ENCODE data around the gene DQX1.

The DQX1 gene

GRCh38 chr2:74552914-74553811 is 27.1 kb upstream of the DQX1 start:
- H3K4me2 ChIP-seq = peak overlapping the region; percentile 68 to 100 (median 98)
- H3K9ac ChIP-seq = peak overlapping the region; percentile 83 to 93 (median 86); a peak in 18 of 22 replicates
- peaks cover 32 to 41% (median 37%) of the 10 kb centered on the region in 11 experiments for H3K27me3 ChIP-seq
- peaks cover 0 to 56% (median 21%) of the 10 kb centered on the region in 11 experiments; a peak in 21 of 22 replicates for H3K36me3 ChIP-seq
- no peak for TF ChIP-seq Cebpa-rat (IDR thresholded peaks at IDR 0.05)
- H3K4me3 ChIP-seq = peak overlapping the region; percentile 78 to 97 (median 86); a peak in 19 of 20 replicates
- peaks cover 34 to 49% (median 43%) of the 10 kb centered on the region in 10 experiments for H3K4me1 ChIP-seq
- peak overlapping the region in 10 of 11 experiments; percentile 81 to 92 (median 83); a peak in 17 of 22 replicates for H3K27ac ChIP-seq
- peaks cover 19 to 26% (median 21%) of the 10 kb centered on the region in 11 experiments for H3K9me3 ChIP-seq (replicated peaks in 1 of 11)
- H4K20me1 ChIP-seq = peaks cover 0 to 23% (median 12%) of the 10 kb centered on the region in 11 experiments; a peak in 11 of 22 replicates

DNA sequence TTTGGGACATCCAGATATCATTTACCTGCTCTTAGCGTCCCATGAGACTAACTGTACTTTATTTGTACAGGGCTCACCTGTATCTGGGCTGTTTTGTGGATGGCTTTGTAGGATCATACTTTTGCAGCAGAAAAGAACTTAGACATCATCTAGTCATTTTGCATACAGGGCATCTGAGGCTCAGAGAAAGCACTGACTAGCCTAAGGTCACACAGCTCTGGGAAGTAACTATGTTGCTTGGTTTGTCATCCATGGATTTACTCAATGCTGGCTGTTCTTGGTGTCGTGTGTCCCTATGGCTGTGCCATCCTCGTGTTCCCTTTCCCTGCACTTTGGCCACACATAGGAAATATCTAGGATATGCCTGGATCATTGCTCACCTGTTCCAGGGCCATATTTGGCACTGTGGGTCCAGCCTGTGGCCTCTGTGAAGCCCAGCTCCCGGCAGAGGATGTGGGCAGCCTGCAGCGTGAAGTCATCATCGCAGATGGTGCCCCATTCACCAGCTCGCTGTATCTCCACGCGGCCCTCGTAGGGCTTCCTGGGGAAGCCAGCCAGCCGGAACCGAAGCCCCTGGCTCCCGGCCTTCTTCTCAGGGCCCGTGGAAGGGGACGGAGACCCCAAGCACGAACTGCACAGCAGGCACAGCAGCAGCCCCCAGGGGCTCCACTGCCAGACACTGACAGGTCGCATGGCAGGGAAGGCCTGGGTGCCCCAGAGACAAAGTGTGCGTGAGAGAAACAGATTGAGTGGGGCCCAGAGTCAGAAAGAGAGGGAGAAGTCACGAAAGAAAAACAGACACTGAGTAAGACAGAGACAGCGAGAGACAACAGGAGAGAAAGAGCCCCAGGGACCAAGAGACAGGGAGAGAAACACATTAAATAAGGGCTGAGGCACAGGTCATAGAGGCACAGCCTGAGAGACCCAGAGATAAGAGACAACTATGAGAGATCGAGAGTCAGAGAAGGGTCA is 26.2 kb upstream of the DQX1 start:
- H3K27ac ChIP-seq = peak overlapping the region in 8 of 11 experiments; percentile 6 to 92 (median 83); a peak in 13 of 22 replicates
- TF ChIP-seq Cebpa-rat (IDR thresholded peaks at IDR 0.05) = no peak
- H3K4me3 ChIP-seq = peak overlapping the region in 1 of 10 experiments; percentile 80; a peak in 1 of 20 replicates
- H3K4me2 ChIP-seq = peak overlapping the region; percentile 68 to 100 (median 98)
- H3K27me3 ChIP-seq = peaks cover 42 to 50% (median 46%) of the 10 kb centered on the region in 11 experiments
- H3K9ac ChIP-seq = peak overlapping the region in 8 of 11 experiments; percentile 10 to 60 (median 24); a peak in 11 of 22 replicates
- H3K9me3 ChIP-seq (replicated peaks in 1 of 11) = peaks cover 19 to 26% (median 22%) of the 10 kb centered on the region in 11 experiments
- H3K4me1 ChIP-seq = peaks cover 34 to 48% (median 40%) of the 10 kb centered on the region in 10 experiments
- peaks cover 0 to 22% (median 12%) of the 10 kb centered on the region in 11 experiments; a peak in 11 of 22 replicates for H4K20me1 ChIP-seq
- peaks cover 0 to 47% (median 20%) of the 10 kb centered on the region in 11 experiments; a peak in 21 of 22 replicates for H3K36me3 ChIP-seq

DNA sequence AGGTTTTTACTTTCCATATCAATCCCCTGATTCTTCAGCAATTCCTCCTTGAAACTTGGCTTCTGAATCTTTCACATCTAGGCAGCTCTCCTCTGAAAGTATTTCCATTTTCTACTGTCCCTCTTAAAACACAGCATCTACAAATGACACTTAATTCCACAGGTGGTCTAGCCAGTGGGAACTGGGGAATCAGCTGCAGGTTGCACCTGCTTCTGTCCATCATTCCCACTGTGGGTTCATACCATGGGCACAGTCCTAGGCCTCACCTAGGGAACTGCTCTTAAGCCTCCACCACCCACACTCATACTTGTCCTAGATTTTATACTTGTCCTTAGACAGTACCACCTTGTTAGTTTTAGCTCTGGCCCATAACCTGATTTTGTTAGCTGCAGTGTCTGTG is 25.5 kb upstream of the DQX1 start:
- TF ChIP-seq Cebpa-rat (IDR thresholded peaks at IDR 0.05) = no peak
- Histone ChIP-seq H3K36me3 (peaks cover 0 to 40% (median 13%) of the 10 kb centered on the region in 11 experiments; a peak in 21 of 22 replicates), H3K4me2 (peak overlapping the region in 9 of 11 experiments; percentile 78 to 100 (median 98); a peak in 16 of 22 replicates), H3K27me3 (peaks cover 47 to 54% (median 53%) of the 10 kb centered on the region in 11 experiments), H3K27ac (no peak overlapping the region), H3K9ac (no peak overlapping the region), H3K4me3 (no peak overlapping the region), H4K20me1 (peaks cover 0 to 16% (median 7%) of the 10 kb centered on the region in 11 experiments; a peak in 9 of 22 replicates), H3K9me3 (replicated peaks in 1 of 11) (peaks cover 19 to 26% (median 22%) of the 10 kb centered on the region in 11 experiments), H3K4me1 (peaks cover 29 to 41% (median 38%) of the 10 kb centered on the region in 10 experiments)

DNA sequence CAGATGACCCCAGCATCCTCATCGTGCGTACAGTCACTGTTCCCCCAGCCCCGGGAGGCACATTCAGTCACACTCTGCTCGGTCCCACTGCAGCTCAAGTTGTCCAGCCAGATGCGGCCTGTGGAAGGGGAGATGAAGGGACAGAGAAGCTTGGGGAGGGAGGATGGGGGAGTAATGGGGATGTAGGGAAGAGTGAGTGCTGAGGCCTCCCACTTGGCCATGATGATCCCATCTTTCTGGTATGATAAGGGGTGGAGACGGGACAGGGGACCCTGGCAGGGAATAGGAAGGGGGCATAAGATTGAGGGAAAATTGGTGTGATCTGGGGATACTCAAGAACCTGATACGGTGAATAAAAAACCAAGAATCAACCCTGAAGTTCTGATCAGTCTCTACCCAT is 24.2 kb upstream of the DQX1 start:
- H3K27me3 ChIP-seq = peaks cover 54 to 67% (median 65%) of the 10 kb centered on the region in 11 experiments
- no peak for TF ChIP-seq Cebpa-rat (IDR thresholded peaks at IDR 0.05)

GRCh38 chr2:74548900-74549826 is 23.1 kb upstream of the DQX1 start:
- peaks cover 19 to 26% (median 22%) of the 10 kb centered on the region in 11 experiments for H3K9me3 ChIP-seq (replicated peaks in 1 of 11)
- H3K27me3 ChIP-seq = peaks cover 54 to 73% (median 66%) of the 10 kb centered on the region in 11 experiments
- no peak overlapping the region for H3K27ac ChIP-seq
- peak overlapping the region in 5 of 10 experiments; percentile 19 to 44 (median 28); a peak in 8 of 20 replicates for H3K4me3 ChIP-seq
- H3K36me3 ChIP-seq = peaks cover 0 to 31% (median 6%) of the 10 kb centered on the region in 11 experiments; a peak in 11 of 22 replicates
- no peaks in the 10 kb centered on the region for H4K20me1 ChIP-seq
- no peak overlapping the region for H3K4me2 ChIP-seq
- H3K9ac ChIP-seq = no peak overlapping the region
- no peak for TF ChIP-seq Cebpa-rat (IDR thresholded peaks at IDR 0.05)
- H3K4me1 ChIP-seq = peaks cover 20 to 26% (median 25%) of the 10 kb centered on the region in 10 experiments

More for the DNA sequence above, 24.2 kb upstream of the DQX1 start:
- no peak overlapping the region for H3K27ac ChIP-seq
- peaks cover 0 to 3% (median 0%) of the 10 kb centered on the region in 11 experiments; a peak in 3 of 22 replicates for H4K20me1 ChIP-seq
- no peak overlapping the region for H3K9ac ChIP-seq
- peaks cover 20 to 29% (median 27%) of the 10 kb centered on the region in 10 experiments for H3K4me1 ChIP-seq
- peaks cover 0 to 31% (median 6%) of the 10 kb centered on the region in 11 experiments; a peak in 11 of 22 replicates for H3K36me3 ChIP-seq
- no peak overlapping the region for H3K4me3 ChIP-seq
- no peak overlapping the region for H3K4me2 ChIP-seq
- H3K9me3 ChIP-seq (replicated peaks in 1 of 11) = peaks cover 19 to 26% (median 22%) of the 10 kb centered on the region in 11 experiments

- no peak for TF ChIP-seq Cebpa-rat (IDR thresholded peaks at IDR 0.05)
- Histone ChIP-seq H4K20me1 (no peaks in the 10 kb centered on the region), H3K27me3 (peaks cover 54 to 73% (median 66%) of the 10 kb centered on the region in 11 experiments), H3K4me1 (peaks cover 14 to 21% (median 19%) of the 10 kb centered on the region in 10 experiments), H3K27ac (no peak overlapping the region), H3K9me3 (replicated peaks in 1 of 11) (peaks cover 19 to 26% (median 22%) of the 10 kb centered on the region in 11 experiments), H3K9ac (no peak overlapping the region), H3K4me3 (peak overlapping the region in 4 of 10 experiments; percentile 26 to 44 (median 32); a peak in 5 of 20 replicates), H3K4me2 (no peak overlapping the region), H3K36me3 (peaks cover 0 to 31% (median 6%) of the 10 kb centered on the region in 11 experiments; a peak in 11 of 22 replicates)
Observed at GRCh38 chr2:74548285-74548899, 22.4 kb upstream of the DQX1 start.

GRCh38 chr2:74546004-74546403 is 20.0 kb upstream of the DQX1 start:
- Histone ChIP-seq H3K36me3 (peaks cover 0 to 23% (median 6%) of the 10 kb centered on the region in 11 experiments; a peak in 11 of 22 replicates), H3K27ac (no peak overlapping the region), H3K9me3 (replicated peaks in 1 of 11) (peaks cover 19 to 26% (median 22%) of the 10 kb centered on the region in 11 experiments), H3K4me1 (no peaks in the 10 kb centered on the region; a peak in 2 of 20 replicates), H4K20me1 (no peaks in the 10 kb centered on the region), H3K4me2 (no peak overlapping the region), H3K4me3 (no peak overlapping the region), H3K27me3 (peaks cover 41 to 64% (median 57%) of the 10 kb centered on the region in 11 experiments), H3K9ac (no peak overlapping the region)
- no peak for TF ChIP-seq Cebpa-rat (IDR thresholded peaks at IDR 0.05)

All from BLaER1 treated with 17β-estradiol and CSF1 and Interleukin-3, amounts not matched to agents 10 nM and 100 nM (cell line).